ENCODE results near the gene CSHL1. TPM values are rescaled to one million over a fixed set of nuclear protein-coding genes. Genes with fewer than 3 reads are reported as not detected.

CSHL1 gene
- total RNA-seq, result not detected in 2 replicates
- not detected for polyA plus RNA-seq (2012)

GRCh38 chr17:63911041-63911635 lies at the start of gene CSHL1:
TSS of gene CSHL1 (minus strand) at chr17:63911258. CDS start at chr17:63911196, 62 bp downstream.
- DNase-seq (ENCODE audit: low read depth), result no peak

GRCh38 chr17:63960430-63960829 lies 49.4 kb upstream of the CSHL1 start:
- no peak for DNase-seq (ENCODE audit: low read depth)

GRCh38 chr17:63960006-63960405 lies 48.9 kb upstream of the CSHL1 start:
- peak; percentile 96 for DNase-seq (ENCODE audit: low read depth)

GRCh38 chr17:63956296-63956920 lies 45.4 kb upstream of the CSHL1 start:
- peak; percentile 40 for DNase-seq (ENCODE audit: low read depth)

GRCh38 chr17:63955791-63956190 lies 44.7 kb upstream of the CSHL1 start:
- DNase-seq (ENCODE audit: low read depth), result no peak

GRCh38 chr17:63955232-63955631 lies 44.2 kb upstream of the CSHL1 start:
- no peak for DNase-seq (ENCODE audit: low read depth)

GRCh38 chr17:63954402-63955063 lies 43.5 kb upstream of the CSHL1 start:
- peak; percentile 76 for DNase-seq (ENCODE audit: low read depth)

- no peak for DNase-seq (ENCODE audit: low read depth)
Observed at GRCh38 chr17:63950940-63951907, 40.2 kb upstream of the CSHL1 start.

- DNase-seq (ENCODE audit: low read depth), result peak; percentile 18
Observed at GRCh38 chr17:63949576-63950250, 38.7 kb upstream of the CSHL1 start.

- no peak for DNase-seq (ENCODE audit: low read depth)
Observed at GRCh38 chr17:63948521-63948920, 37.5 kb upstream of the CSHL1 start.

- DNase-seq (ENCODE audit: low read depth), result no peak
Observed at GRCh38 chr17:63947711-63948330, 36.8 kb upstream of the CSHL1 start.

GRCh38 chr17:63946440-63947363 lies 35.6 kb upstream of the CSHL1 start:
- peak; percentile 43 for DNase-seq (ENCODE audit: low read depth)

GRCh38 chr17:63945784-63946439 lies 34.9 kb upstream of the CSHL1 start:
- DNase-seq (ENCODE audit: low read depth), result no peak

GRCh38 chr17:63944736-63945499 lies 33.9 kb upstream of the CSHL1 start:
- DNase-seq (ENCODE audit: low read depth), result no peak

- DNase-seq (ENCODE audit: low read depth), result no peak
Observed at GRCh38 chr17:63943745-63944144, 32.7 kb upstream of the CSHL1 start.

- no peak for DNase-seq (ENCODE audit: low read depth)
Observed at GRCh38 chr17:63942309-63942985, 31.4 kb upstream of the CSHL1 start.

GRCh38 chr17:63941751-63942150 lies 30.7 kb upstream of the CSHL1 start:
- no peak for DNase-seq (ENCODE audit: low read depth)

All from myocyte (in vitro differentiated cells).